Occipital lobe (tissue), 2 donors: ENCODE data around the gene IL7R. TPM values are rescaled to one million over a fixed set of nuclear protein-coding genes. Genes with fewer than 3 reads are reported as not detected.
"Not testable (repeated sequence)": the region's sequence is repeated elsewhere in the genome, so short reads cannot be mapped to it uniquely, and the experiment has no call there.

Experiments
- DNase-seq: peaks from one replicate; lab custom pipeline; 2025; lab: John Stamatoyannopoulos, UW
- total RNA-seq: library from RNA; depleted of rRNA; stranded (reverse); fragments of >200 nt; gene quantifications from one replicate; pipeline ENCODE4 v1.2.3, GENCODE V29; 2014

The IL7R gene
- total RNA-seq, 1 donor from 2014 or later = under 0.01 TPM

- DNase-seq = no peak
Observed at GRCh38 chr5:35838370-35839042, 18.2 kb upstream of the IL7R start.

- DNase-seq = no peak
Observed at GRCh38 chr5:35842856-35843255, 13.8 kb upstream of the IL7R start.

GRCh38 chr5:35845508-35845907, 11.2 kb upstream of the IL7R start:
- not testable (repeated sequence) for DNase-seq

GRCh38 chr5:35847491-35847890, 9.2 kb upstream of the IL7R start:
- DNase-seq = no peak

GRCh38 chr5:35847961-35848360, 8.7 kb upstream of the IL7R start:
- no peak for DNase-seq

GRCh38 chr5:35849860-35850259, 6.8 kb upstream of the IL7R start:
- DNase-seq = no peak

GRCh38 chr5:35850967-35851680, 5.6 kb upstream of the IL7R start:
- DNase-seq = no peak

- no peak for DNase-seq
Observed at GRCh38 chr5:35852084-35852734, 4.5 kb upstream of the IL7R start.

GRCh38 chr5:35852773-35853172, 3.9 kb upstream of the IL7R start:
- no peak for DNase-seq

- DNase-seq = no peak
Observed at GRCh38 chr5:35853631-35854030, 3.1 kb upstream of the IL7R start.

GRCh38 chr5:35854248-35854647, 2.4 kb upstream of the IL7R start:
- no peak for DNase-seq

GRCh38 chr5:35855187-35855586, 1.5 kb upstream of the IL7R start:
- DNase-seq = no peak

- not testable (repeated sequence) for DNase-seq
Observed at GRCh38 chr5:35856186-35856764, 416 bp upstream of the IL7R start.

GRCh38 chr5:35857606-35858205, 1.0 kb downstream of the IL7R start:
- no peak for DNase-seq

- no peak for DNase-seq
Observed at GRCh38 chr5:35859101-35859661, 2.5 kb downstream of the IL7R start.

GRCh38 chr5:35860686-35861085, 4.0 kb downstream of the IL7R start:
- DNase-seq = no peak

- no peak for DNase-seq
Observed at GRCh38 chr5:35861718-35862117, 5.0 kb downstream of the IL7R start.

- DNase-seq = no peak
Observed at GRCh38 chr5:35862126-35862525, 5.4 kb downstream of the IL7R start.

- no peak for DNase-seq
Observed at GRCh38 chr5:35863159-35863558, 6.5 kb downstream of the IL7R start.

- no peak for DNase-seq
Observed at GRCh38 chr5:35867998-35868397, 11.3 kb downstream of the IL7R start.

GRCh38 chr5:35869685-35870277, 13.1 kb downstream of the IL7R start:
- no peak for DNase-seq
